ENCODE measurements around the gene ZNF570.

ZNF570 gene

DNA sequence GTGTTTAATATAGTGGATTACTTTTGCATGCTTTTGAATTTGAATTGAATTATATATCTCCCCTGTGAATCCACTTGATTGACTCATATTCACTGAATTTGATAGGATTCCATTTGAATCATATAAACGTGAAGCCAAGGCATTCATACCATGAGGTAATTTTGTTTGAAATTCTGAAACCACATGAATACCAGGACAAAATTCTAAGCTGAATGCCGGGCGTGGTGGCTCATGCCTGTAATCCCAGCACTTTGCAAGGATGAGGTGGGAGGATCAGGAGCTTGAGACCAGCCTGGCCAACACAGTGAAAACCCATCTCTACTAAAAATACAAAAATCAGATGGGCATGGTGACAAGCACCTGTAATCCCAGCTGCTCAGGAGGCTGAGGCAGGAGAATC is 42.0 kb downstream of the ZNF570 start:
- TF ChIP-seq GATA3 (IDR thresholded peaks at IDR 0.05; ENCODE audit: low read depth, low read length) (no peak), GATA2 (IDR thresholded peaks at IDR 0.05; ENCODE audit: low read depth, low read length) (no peak)

DNA sequence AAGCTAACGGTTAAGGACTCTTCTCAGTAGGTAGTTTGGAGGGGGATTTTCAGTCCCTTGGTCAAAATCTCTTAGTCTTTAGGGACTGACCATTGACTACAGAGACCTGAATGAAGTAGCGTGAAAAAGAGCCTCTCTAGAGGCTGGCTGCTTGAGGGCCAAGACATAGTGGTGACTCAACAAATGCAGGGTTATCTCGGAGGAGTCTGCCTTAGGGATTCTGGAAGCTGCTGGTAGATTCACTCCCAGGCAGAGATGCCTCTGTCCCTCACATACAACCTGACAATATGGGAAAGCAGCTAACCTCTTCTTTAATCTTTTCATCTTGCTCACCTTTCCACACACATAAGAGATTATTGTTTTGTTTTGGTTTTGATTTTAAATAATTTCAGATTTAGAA is 42.7 kb downstream of the ZNF570 start:
- TF ChIP-seq GATA2 (IDR thresholded peaks at IDR 0.05; ENCODE audit: low read depth, low read length) (no peak), GATA3 (IDR thresholded peaks at IDR 0.05; ENCODE audit: low read depth, low read length) (no peak)

DNA sequence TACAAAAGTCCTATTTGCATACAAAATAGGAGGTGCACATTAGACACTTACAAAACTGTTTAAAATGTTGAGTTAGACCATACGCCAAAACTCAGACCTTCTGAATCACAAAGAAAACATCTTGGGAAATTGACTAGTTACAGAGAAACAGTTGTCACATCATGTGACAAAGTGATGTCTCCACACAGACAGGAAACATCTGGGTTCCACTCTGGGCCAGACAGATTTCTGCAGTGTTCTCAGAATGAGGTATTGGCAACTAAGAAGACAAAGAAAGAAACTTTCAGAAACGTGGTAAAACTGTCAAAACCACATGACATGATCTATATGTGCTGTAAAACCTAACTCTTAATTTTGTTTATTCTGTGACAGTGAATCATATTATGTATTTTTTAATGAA is 44.2 kb downstream of the ZNF570 start:
- TF ChIP-seq GATA3 (IDR thresholded peaks at IDR 0.05; ENCODE audit: low read depth, low read length) (no peak), GATA2 (IDR thresholded peaks at IDR 0.05; ENCODE audit: low read depth, low read length) (no peak)

DNA sequence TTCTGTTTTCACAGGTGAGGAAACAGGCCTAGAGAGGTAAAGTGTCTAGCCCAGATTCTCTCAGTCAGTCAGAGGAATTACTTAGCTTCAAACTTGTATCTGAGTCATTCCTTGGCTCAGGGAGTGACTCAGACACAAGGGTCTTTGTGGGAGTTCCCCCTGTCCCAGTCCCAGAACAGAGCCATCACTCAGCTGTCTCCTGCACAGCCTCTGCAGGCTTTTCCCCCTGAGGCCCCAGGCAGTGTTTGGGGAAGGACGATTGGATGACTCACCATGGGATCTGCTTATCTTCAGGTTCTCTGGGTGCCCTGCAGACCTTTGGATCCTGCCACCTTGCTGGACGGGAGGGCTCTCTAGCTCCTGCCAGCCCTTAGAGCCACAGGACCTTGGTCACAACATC is 50.7 kb downstream of the ZNF570 start:
- TF ChIP-seq GATA3 (IDR thresholded peaks at IDR 0.05; ENCODE audit: low read depth, low read length), result no peak
- no peak for TF ChIP-seq GATA2 (IDR thresholded peaks at IDR 0.05; ENCODE audit: low read depth, low read length)

DNA sequence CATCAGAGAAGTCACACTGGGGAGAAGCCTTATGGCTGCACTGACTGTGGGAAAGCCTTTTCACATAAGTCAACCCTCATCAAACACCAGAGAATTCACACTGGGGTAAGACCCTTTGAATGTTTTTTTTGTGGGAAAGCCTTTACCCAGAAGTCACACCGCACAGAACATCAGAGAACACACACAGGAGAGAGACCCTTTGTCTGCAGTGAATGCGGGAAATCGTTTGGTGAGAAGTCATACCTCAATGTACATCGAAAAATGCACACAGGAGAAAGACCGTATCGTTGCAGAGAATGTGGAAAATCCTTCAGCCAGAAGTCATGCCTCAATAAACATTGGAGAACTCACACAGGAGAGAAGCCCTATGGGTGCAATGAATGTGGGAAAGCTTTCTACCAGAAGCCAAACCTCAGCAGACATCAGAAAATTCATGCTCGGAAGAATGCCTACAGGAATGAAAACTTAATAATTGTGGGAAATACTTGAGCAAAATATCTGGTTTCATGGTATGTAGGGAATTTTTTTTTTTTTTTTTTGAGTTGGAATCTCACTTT is 68.3 kb downstream of the ZNF570 start:
- TF ChIP-seq GATA3 (IDR thresholded peaks at IDR 0.05; ENCODE audit: low read depth, low read length), result no peak
- TF ChIP-seq GATA2 (IDR thresholded peaks at IDR 0.05; ENCODE audit: low read depth, low read length), result no peak

Measured in SH-SY5Y (cell line).